Neural progenitor cell (in vitro differentiated cells): ENCODE results near the gene SPOCK1. TPM values are rescaled to one million over a fixed set of nuclear protein-coding genes. Genes with fewer than 3 reads are reported as not detected.

ENCODE experiments used
- DNase-seq: peaks from one replicate; pipeline ENCODE4 v3.0.0-alpha.2; 2016; ENCODE audit warnings: low spot score
- H2AFZ ChIP-seq: fragments of 200-600 bp; sonication (generic); replicated peaks from 2 replicates; pipeline ENCODE4 v1.6.1; 2016; ENCODE audit warnings: antibody characterized with exemption
- H3F3A ChIP-seq: fragments of 200-600 bp; sonication (generic); 2 replicates; pipeline ENCODE4 v1.6.1; 2016; ENCODE audit warnings: antibody characterized with exemption, low read depth
- H3K27ac ChIP-seq: fragments of 200-600 bp; sonication (generic); 2 replicates; pipeline ENCODE4 v1.5.1; 2016; ENCODE audit warnings: mild to moderate bottlenecking
- H3K27me3 ChIP-seq: fragments of 200-600 bp; sonication (generic); 2 replicates; pipeline ENCODE4 v1.6.1; 2016; ENCODE audit warnings: mild to moderate bottlenecking, moderate library complexity
- H3K36me3 ChIP-seq: fragments of 200-600 bp; sonication (generic); 2 replicates; pipeline ENCODE4 v1.5.1; 2016
- H3K4me1 ChIP-seq: fragments of 200-600 bp; sonication (generic); 2 replicates; pipeline ENCODE4 v1.6.1; 2016; ENCODE audit warnings: mixed run types
- H3K4me2 ChIP-seq: fragments of 200-600 bp; sonication (generic); 2 replicates; pipeline ENCODE4 v1.6.1; 2016
- H3K4me3 ChIP-seq: fragments of 200-600 bp; sonication (generic); 2 replicates; pipeline ENCODE4 v1.5.1; 2016
- H3K79me2 ChIP-seq: fragments of 200-600 bp; sonication (generic); 2 replicates; pipeline ENCODE4 v1.6.1; 2016; ENCODE audit warnings: low read depth
- H3K9ac ChIP-seq: fragments of 200-600 bp; sonication (generic); 2 replicates; pipeline ENCODE4 v1.6.1; 2016
- H3K9me3 ChIP-seq: fragments of 200-600 bp; sonication (generic); 2 replicates; pipeline ENCODE4 v1.5.1; 2016; ENCODE audit warnings: low read depth
- H4K20me1 ChIP-seq: fragments of 200-600 bp; sonication (generic); 2 replicates; pipeline ENCODE4 v1.6.1; 2016; ENCODE audit warnings: low read depth
- H3K27ac Mint-ChIP-seq: 3 replicates; pipeline ENCODE4 v1.8.0; 2021; ENCODE audit warnings: mixed read lengths
- H3K27me3 Mint-ChIP-seq: 2 replicates; pipeline ENCODE4 v1.8.0; 2022; ENCODE audit warnings: low read depth, mild to moderate bottlenecking, inconsistent platforms, moderate library complexity, mixed read lengths; ENCODE audit not compliant: insufficient read depth
- H3K36me3 Mint-ChIP-seq: 3 replicates; pipeline ENCODE4 v1.8.0; 2021; ENCODE audit warnings: mixed read lengths
- H3K4me1 Mint-ChIP-seq: 3 replicates; pipeline ENCODE4 v1.8.0; 2021; ENCODE audit warnings: mixed read lengths
- H3K4me3 Mint-ChIP-seq: 3 replicates; pipeline ENCODE4 v1.8.0; 2021; ENCODE audit warnings: mild to moderate bottlenecking, moderate library complexity, mixed read lengths
- H3K9me3 Mint-ChIP-seq: 3 replicates; pipeline ENCODE4 v1.8.0; 2020; ENCODE audit warnings: mixed read lengths
- EZH2 ChIP-seq: fragments of 200-600 bp; sonication (generic); IDR thresholded peaks from 2 replicates; pipeline ENCODE4 v1.6.1; 2017; ENCODE audit warnings: antibody characterized with exemption, mild to moderate bottlenecking, moderate library complexity
- EZH2phosphoT487 ChIP-seq: fragments of 200-600 bp; sonication (generic); IDR thresholded peaks from 2 replicates; pipeline ENCODE4 v1.6.1; 2017; ENCODE audit warnings: antibody characterized with exemption
- total RNA-seq: library from RNA; depleted of rRNA; stranded (reverse); fragments of >200 nt; gene quantifications from 2 replicates; pipeline ENCODE4 v1.2.3, GENCODE V29; 2015; ENCODE audit warnings: low replicate concordance
- TF ChIP-seq, protein P1 (sequence below): fragments of 200-600 bp; sonication (generic); IDR thresholded peaks from 2 replicates; pipeline ENCODE4 v1.5.1; 2017; ENCODE audit warnings: antibody characterized with exemption, mild to moderate bottlenecking

Gene SPOCK1
- total RNA-seq, 1 donor from 2014 or later, result 6.9 TPM

- H4K20me1 ChIP-seq, result no peaks in the 10 kb centered on the region
- no peak overlapping the region for H2AFZ ChIP-seq
- no peak overlapping the region for H3K27ac Mint-ChIP-seq
- peaks cover 8% of the 10 kb centered on the region for H3K27me3 ChIP-seq
- no peak overlapping the region for H3K4me3 Mint-ChIP-seq
- TF ChIP-seq EZH2phosphoT487 (no peak), EZH2 (no peak)
- TF ChIP-seq, protein P1, sequence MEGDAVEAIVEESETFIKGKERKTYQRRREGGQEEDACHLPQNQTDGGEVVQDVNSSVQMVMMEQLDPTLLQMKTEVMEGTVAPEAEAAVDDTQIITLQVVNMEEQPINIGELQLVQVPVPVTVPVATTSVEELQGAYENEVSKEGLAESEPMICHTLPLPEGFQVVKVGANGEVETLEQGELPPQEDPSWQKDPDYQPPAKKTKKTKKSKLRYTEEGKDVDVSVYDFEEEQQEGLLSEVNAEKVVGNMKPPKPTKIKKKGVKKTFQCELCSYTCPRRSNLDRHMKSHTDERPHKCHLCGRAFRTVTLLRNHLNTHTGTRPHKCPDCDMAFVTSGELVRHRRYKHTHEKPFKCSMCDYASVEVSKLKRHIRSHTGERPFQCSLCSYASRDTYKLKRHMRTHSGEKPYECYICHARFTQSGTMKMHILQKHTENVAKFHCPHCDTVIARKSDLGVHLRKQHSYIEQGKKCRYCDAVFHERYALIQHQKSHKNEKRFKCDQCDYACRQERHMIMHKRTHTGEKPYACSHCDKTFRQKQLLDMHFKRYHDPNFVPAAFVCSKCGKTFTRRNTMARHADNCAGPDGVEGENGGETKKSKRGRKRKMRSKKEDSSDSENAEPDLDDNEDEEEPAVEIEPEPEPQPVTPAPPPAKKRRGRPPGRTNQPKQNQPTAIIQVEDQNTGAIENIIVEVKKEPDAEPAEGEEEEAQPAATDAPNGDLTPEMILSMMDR, result no peak
- peaks cover 2% of the 10 kb centered on the region for H3K27me3 Mint-ChIP-seq
- no peaks in the 10 kb centered on the region for H3F3A ChIP-seq
- H3K36me3 ChIP-seq, result no peaks in the 10 kb centered on the region
- H3K79me2 ChIP-seq, result no peaks in the 10 kb centered on the region
- no peak overlapping the region for H3K4me3 ChIP-seq
- H3K4me2 ChIP-seq, result no peak overlapping the region
- H3K36me3 Mint-ChIP-seq, result no peaks in the 10 kb centered on the region
- H3K27ac ChIP-seq, result no peak overlapping the region
- DNase-seq, result no peak
- no peaks in the 10 kb centered on the region for H3K4me1 ChIP-seq
- no peaks in the 10 kb centered on the region for H3K9me3 ChIP-seq
- H3K4me1 Mint-ChIP-seq, result peaks cover 22% of the 10 kb centered on the region
- no peak overlapping the region for H3K9ac ChIP-seq
- H3K9me3 Mint-ChIP-seq, result no peaks in the 10 kb centered on the region
Measured at GRCh38 chr5:137405393-137405792, 93.7 kb downstream of the SPOCK1 start.

- Mint-ChIP-seq H3K36me3 (no peaks in the 10 kb centered on the region), H3K27ac (no peak overlapping the region), H3K4me1 (peaks cover 22% of the 10 kb centered on the region), H3K9me3 (no peaks in the 10 kb centered on the region), H3K27me3 (no peaks in the 10 kb centered on the region), H3K4me3 (no peak overlapping the region)
- no peaks in the 10 kb centered on the region for H3K4me1 ChIP-seq
- H3F3A ChIP-seq, result no peaks in the 10 kb centered on the region
- H3K27ac ChIP-seq, result no peak overlapping the region
- H3K4me2 ChIP-seq, result no peak overlapping the region
- peaks cover 8% of the 10 kb centered on the region for H3K27me3 ChIP-seq
- TF ChIP-seq EZH2phosphoT487 (no peak), EZH2 (no peak)
- TF ChIP-seq, protein P1, result no peak
- no peak for DNase-seq
- no peak overlapping the region for H3K4me3 ChIP-seq
- no peak overlapping the region for H3K9ac ChIP-seq
- no peak overlapping the region for H2AFZ ChIP-seq
- no peaks in the 10 kb centered on the region for H4K20me1 ChIP-seq
- no peaks in the 10 kb centered on the region for H3K36me3 ChIP-seq
- no peaks in the 10 kb centered on the region for H3K9me3 ChIP-seq
- H3K79me2 ChIP-seq, result no peaks in the 10 kb centered on the region
Measured at GRCh38 chr5:137403869-137404268, 95.3 kb downstream of the SPOCK1 start.

- Histone ChIP-seq H3K4me2 (no peak overlapping the region), H3K4me3 (no peak overlapping the region), H4K20me1 (no peaks in the 10 kb centered on the region), H3K36me3 (no peaks in the 10 kb centered on the region), H3F3A (no peaks in the 10 kb centered on the region), H3K79me2 (no peaks in the 10 kb centered on the region), H3K27ac (no peak overlapping the region), H3K9ac (no peak overlapping the region), H3K9me3 (no peaks in the 10 kb centered on the region), H2AFZ (no peak overlapping the region), H3K27me3 (peaks cover 8% of the 10 kb centered on the region), H3K4me1 (no peaks in the 10 kb centered on the region)
- Mint-ChIP-seq H3K36me3 (no peaks in the 10 kb centered on the region), H3K4me1 (peaks cover 16% of the 10 kb centered on the region), H3K9me3 (no peaks in the 10 kb centered on the region), H3K27ac (no peak overlapping the region), H3K4me3 (no peak overlapping the region), H3K27me3 (no peaks in the 10 kb centered on the region)
- TF ChIP-seq EZH2phosphoT487 (no peak), EZH2 (no peak)
- TF ChIP-seq, protein P1, result no peak
- DNase-seq, result no peak
Measured at GRCh38 chr5:137402436-137403187, 96.5 kb downstream of the SPOCK1 start.
